OCI-M2 (cell line): Measurements from ENCODE around the gene C1QTNF5.

ENCODE experiments used
- DNase-seq: peaks from one replicate; lab custom pipeline; 2025; ENCODE audit not compliant: unreplicated experiment; lab: John Stamatoyannopoulos, UW

C1QTNF5 gene

GRCh38 chr11:119338318-119338890 is 2.3 kb downstream of the C1QTNF5 start:
- DNase-seq = peak; percentile 18

GRCh38 chr11:119337581-119338317 is 2.9 kb downstream of the C1QTNF5 start:
- no peak for DNase-seq

- DNase-seq = no peak
Measured at GRCh38 chr11:119336744-119337469, 3.8 kb downstream of the C1QTNF5 start.

- DNase-seq = no peak
Measured at GRCh38 chr11:119335655-119336543, 4.8 kb downstream of the C1QTNF5 start.

GRCh38 chr11:119335091-119335654 is 5.5 kb downstream of the C1QTNF5 start:
- no peak for DNase-seq

GRCh38 chr11:119334174-119334930 is 6.3 kb downstream of the C1QTNF5 start, which contains the start of gene RNF26:
RNF26 (plus strand) TSS chr11:119334527; CDS start chr11:119335123, 596 bp downstream.
- DNase-seq = peak; percentile 84

- DNase-seq = no peak
Measured at GRCh38 chr11:119332111-119332765, 8.4 kb downstream of the C1QTNF5 start.

GRCh38 chr11:119330237-119330636 is 10.4 kb downstream of the C1QTNF5 start:
- DNase-seq = no peak

GRCh38 chr11:119329320-119329719 is 11.4 kb downstream of the C1QTNF5 start:
- no peak for DNase-seq

GRCh38 chr11:119324189-119324588 is 16.5 kb downstream of the C1QTNF5 start:
- DNase-seq = no peak

- DNase-seq = no peak
Measured at GRCh38 chr11:119323532-119324033, 17.1 kb downstream of the C1QTNF5 start.

GRCh38 chr11:119322921-119323531 is 17.7 kb downstream of the C1QTNF5 start:
- DNase-seq = no peak

GRCh38 chr11:119322360-119322739 is 18.3 kb downstream of the C1QTNF5 start:
- DNase-seq = no peak

GRCh38 chr11:119320776-119321524 is 19.7 kb downstream of the C1QTNF5 start:
- DNase-seq = no peak

GRCh38 chr11:119320240-119320775 is 20.4 kb downstream of the C1QTNF5 start:
- DNase-seq = no peak

GRCh38 chr11:119319700-119320239 is 20.9 kb downstream of the C1QTNF5 start:
- DNase-seq = peak; percentile 61

- no peak for DNase-seq
Measured at GRCh38 chr11:119319136-119319699, 21.5 kb downstream of the C1QTNF5 start.
